Limb (tissue), 2 donors: ENCODE results near the gene CDK4.
"Not testable (repeated sequence)": the region's sequence is repeated elsewhere in the genome, so short reads cannot be mapped to it uniquely, and the experiment has no call there.

Experiments used
- DNase-seq, 2 donors: peaks; one replicate each; pipeline ENCODE4 v3.0.0-alpha.2; 2016; ENCODE audit errors: extremely low spot score in 2 of 2

The CDK4 gene

DNA sequence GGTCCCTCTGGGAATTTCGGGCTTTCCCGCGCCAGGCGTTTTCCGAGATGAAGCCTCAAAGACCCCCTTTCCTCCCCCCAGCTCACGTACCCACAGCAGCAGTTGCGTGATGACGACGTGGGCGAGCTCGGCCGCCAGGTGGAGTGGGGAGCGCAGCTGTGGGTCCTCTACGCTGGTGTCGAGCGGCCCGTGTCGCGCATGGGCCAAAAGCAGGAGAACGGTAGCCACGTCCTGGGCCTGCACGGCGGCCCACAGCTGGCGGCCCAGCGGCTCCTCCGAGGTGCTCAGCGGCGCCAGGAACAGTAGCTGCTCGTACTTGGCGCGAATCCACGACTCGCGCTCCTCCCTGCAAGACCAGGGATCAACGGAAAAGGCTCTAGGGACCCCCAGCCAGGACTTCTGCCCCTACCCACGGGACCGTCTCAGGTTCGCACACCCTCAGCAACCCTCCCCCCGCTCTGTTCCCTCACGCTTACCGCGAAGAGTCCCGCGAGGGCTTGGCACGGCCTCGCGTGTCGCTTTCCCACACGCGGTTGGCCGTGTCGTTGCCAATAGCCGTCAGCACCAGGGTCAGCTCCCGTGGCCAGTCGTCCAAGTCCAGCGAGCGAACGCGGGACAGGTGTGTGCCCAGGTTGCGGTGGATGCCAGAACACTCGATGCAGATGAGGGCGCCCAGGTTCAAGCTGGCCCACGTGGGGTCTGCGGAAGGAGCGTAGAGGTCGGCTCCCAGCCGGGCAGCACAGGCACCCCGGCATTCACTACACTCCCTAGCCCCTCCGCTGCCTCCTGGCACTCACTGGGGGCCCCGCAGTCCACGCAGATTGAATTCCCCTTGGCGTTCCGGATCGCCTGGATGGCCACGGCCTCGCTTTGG is 25.0 kb downstream of the CDK4 start:
- DNase-seq = peak; percentile 10 to 64

DNA sequence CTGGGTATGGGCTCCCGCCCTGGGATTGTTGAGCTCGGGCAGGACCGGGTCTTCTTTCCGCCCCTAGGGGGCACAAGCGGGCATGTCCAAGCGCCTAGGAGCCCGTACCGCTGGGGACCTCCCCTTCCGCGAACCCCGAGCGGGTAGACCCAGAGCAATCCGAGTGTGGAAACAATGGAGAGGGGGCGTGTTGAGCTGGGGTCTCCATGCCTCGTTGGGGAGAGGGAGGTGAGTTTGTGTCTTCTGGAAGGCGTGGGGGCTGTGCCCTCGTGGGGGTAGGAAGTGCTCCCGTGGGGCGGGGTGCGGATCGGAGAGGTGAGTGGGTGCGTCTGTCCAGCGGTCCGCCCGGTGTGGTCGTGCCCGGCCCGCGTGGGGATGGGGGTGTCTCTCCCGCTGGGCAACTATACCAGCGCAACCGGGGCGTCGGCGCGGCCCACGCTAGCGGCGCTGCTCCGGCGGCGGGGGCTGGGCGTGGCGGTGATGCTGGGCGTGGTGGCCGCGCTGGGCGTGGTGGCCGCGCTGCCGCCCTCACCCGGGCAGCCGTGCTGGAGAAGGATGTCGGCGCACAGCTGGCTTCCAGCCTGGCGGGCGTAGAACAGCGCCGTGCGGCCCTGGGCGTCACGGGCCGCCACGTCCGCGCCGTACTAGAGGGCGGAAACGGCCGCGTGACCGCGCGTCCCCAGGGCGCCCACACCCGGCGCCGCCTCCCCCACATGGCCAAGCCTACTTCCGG is 25.8 kb downstream of the CDK4 start:
- DNase-seq = peak; percentile 62 to 81

DNA sequence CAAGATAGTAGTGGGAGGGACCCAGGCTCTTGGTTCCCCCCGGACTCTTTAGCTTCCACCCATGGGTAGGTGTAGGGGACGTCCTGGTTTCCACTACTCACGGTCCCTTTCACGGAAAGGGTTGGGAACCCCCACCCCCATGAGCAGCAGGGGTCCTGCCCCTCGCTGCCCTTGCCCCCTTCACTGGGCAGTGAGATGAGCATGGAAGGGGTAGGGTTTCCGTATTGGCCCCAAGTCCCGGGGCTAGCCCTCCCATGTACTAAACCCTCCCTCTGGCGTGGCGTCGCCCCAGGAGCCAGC is 26.3 kb downstream of the CDK4 start:
- no peak for DNase-seq

DNA sequence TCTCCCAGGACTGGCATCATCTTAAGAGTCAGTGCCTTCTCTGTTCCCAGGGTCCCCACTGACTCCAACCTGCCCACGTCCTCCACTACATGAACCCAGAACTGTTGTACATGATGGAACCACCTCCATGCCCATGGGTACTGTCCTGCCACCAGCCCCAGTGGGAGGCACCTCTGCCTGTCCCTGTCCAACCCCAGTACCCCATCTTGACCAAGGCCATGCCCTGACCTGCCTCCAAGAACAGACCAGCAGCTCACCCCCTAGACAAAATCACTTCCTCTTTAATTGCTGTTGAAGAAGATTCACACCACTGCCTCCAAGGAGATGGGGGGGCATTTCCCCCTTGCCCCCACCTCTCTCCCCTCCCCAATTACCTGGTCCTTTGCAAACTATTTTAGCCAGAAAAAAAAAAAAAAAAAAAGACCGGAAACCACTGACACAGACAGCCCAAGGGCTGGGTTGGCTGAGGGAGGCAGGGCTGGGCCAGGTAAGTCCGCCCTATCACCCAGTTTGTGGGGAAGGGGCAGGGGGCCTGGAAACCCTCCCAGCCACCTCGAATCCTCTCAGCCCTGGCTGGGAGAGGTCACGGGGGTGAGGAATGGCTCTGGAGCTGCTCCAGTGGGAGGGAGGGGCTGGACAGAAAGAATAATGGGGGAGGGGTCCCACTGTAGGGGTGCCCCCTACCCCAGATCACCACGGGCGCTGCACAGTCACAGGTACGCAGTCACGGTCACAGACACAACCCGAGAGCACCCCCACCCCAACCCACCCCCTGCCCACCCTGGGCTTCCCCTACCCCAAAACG is 27.0 kb downstream of the CDK4 start:
- no peak for DNase-seq

DNA sequence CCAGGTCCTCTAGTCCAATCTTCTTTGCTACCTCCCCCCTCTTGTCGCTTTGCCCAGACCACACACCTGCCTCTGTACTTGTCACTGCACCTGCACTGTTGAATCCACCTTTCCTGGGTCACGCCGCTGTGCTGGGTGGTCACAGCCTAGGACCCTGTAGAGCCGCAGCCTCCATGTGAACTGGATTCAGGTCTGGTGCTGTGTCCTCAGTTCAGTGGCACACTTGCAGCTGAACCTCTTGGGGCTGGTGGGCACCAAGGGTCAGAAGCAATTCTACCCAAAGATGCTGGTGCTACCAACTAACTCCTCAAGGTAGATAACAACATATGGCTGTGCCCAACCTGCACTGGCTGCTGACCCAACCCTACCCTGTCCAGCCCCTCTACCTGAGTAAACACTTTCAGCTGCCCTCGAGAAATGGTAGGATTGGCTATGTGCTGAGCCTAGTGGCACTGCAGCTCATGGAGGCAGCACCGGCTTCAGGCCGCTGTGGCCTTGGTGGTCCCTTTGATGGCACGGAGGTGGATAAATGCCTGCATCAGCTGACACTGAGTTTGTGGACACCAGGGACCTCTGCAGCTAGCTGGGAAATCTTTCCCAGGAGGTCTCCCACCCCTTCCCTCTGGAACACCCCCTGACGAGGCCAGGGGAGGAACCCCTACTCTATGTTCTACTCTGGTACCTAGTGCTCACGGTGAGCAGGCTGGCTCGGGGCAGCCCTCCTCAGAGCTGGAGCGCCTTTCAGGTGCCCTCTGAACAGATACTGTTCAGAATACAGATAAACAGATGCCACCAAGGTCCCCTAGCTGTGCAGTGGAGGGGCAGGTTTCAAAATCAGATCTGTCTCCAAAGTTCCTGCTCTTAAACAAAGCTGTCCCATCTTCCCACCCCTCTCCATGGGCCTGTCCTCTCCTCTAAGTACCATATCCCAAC is 27.8 kb downstream of the CDK4 start:
- DNase-seq = no peak

DNA sequence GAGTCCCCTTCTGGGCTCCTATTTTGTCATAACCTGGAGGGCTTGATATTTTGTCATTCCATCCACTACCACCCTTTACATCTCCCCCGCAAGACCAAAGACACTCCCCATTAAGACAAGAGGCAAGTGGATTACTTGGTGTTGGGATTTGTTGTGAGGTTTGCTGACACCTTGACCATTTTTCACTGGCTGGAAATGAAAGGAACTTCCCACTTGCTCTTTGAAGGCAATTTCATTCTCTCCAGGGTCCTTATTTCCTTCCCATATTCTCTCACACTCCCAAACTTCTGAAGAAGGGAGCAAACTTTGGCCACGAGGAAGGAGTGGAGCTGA is 28.5 kb downstream of the CDK4 start:
- no peak for DNase-seq

DNA sequence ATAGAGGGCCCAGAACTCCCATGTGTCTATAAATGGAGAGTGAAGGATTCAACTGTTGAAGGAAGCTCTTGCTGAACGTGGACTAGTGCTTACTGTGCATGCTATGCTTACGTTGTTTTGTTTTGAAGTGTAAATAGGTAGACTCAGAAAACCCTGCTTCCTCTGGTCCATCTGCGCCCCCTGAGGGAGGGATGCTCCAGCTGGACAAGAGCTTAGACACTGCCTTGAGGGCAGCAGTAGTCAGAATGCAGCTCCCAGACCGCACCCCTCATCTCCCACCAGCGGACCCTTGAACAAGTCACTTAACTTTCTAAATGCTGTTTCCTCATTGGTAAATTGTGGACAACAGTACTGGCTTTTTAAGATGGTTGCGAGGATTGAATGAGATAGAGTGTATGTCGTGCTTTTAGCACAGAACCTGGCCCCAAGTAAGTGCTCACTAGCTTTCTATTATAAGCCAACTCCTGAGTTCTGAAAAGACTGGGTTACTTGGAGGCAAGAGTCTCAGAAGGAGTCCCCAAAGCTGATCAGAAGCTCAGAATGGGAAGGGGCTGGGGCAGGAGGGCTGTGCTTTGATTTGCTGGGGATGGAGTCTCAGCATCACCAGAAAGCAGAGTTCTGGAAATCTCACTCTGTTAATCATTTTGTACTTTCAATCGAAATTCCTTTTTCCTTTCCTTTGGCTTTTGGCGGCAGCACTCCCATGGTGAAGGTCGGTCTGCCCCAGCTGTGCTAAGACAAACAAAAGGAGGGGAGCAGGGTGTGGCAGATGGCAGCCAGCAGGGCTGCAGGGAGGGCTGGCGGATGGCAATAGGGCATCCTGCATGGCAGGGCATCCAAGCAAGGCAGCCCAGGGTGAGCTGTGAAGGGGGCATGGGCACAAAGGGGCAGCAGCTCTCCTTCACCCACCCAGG is 29.1 kb downstream of the CDK4 start:
- DNase-seq = no peak

DNA sequence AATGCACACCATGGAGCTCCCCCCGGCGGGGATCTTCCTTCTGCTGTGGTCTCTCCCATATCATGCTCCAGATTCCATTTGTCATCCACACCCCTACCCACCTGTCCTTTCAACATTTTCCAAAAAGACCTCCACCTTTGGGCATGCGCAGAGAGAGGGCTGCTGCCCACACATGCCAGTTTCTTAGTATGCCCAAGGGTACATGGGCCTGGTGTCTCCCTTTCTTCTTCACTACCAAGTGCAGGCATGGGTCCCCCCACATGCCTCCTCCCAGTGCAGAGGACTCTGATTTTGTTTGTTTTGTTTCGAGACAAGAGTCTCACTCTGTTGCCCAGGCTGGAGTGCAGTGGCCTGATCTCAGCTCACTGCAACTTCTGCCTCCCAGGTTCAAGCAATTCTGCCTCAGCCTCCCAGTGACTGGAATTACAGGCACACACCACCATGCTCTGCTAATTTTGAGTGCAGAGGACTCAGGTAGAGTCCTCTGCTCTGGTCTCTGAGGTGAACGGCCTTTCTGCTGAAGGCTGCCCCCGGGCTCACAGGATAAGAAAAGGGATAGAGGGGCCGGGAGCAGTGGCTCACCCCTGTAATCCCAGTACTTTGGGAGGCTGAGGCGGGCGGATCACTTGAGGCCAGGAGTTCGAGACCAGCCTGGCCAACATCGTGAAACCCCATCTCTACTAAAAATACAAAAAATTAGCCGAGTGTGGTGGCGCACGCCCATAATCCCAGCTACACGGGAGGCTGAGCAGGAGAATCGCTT is 30.1 kb downstream of the CDK4 start:
- DNase-seq = not testable (repeated sequence)

DNA sequence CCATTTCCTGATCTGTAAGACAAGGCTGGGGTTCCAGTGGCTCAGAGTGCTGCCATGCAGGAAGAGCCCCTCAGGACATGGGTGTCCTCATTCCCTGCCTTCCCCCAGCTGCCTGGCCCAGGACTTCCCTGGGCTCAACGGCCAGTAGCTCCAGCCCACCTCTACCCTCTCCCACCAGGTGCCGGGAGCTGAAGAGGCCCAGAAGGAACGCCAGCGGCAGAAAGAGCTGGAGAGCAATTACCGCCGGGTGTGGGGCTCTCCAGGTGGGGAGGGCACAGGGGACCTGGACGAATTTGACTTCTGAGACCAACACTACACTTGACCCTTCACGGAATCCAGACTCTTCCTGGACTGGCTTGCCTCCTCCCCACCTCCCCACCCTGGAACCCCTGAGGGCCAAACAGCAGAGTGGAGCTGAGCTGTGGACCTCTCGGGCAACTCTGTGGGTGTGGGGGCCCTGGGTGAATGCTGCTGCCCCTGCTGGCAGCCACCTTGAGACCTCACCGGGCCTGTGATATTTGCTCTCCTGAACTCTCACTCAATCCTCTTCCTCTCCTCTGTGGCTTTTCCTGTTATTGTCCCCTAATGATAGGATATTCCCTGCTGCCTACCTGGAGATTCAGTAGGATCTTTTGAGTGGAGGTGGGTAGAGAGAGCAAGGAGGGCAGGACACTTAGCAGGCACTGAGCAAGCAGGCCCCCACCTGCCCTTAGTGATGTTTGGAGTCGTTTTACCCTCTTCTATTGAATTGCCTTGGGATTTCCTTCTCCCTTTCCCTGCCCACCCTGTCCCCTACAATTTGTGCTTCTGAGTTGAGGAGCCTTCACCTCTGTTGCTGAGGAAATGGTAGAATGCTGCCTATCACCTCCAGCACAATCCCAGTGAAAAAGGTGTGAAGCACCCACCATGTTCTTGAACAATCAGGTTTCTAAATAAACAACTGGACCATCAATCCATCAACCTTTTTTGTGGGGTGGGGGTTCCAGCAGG is 31.2 kb downstream of the CDK4 start:
- no peak for DNase-seq

DNA sequence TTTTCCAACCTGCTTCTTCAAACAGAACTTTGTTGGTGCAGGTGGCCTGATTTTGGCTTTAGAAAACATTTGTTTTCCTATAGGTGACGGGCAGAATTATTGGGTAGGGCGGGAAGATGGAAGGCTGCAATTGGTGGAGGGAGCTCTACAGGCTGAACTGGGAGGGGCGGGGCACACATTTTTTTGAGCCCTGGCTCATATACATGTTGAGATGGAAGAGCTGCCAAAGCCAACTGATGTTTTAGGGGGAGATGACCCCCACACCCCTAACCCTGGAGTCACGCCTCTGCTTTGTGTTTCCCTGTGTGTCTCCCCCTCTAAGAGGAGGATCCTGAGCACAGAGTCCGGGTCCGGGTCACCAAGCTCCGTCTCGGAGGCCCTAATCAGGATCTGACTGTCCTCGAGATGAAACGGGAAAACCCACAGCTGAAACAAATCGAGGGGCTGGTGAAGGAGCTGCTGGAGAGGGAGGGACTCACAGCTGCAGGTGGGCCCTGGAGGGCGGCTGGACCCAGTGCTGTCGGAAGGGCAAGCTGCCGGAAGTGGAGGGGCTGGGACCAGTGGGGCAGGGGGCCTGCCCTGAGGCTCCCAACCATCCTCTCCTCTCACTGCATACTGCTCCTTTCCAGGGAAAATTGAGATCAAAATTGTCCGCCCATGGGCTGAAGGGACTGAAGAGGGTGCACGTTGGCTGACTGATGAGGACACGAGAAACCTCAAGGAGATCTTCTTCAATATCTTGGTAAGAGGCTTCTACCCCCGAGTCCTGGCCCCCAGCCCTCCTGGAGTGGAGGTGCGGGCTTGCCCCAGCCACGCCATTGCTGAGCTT is 32.1 kb downstream of the CDK4 start:
- no peak for DNase-seq

DNA sequence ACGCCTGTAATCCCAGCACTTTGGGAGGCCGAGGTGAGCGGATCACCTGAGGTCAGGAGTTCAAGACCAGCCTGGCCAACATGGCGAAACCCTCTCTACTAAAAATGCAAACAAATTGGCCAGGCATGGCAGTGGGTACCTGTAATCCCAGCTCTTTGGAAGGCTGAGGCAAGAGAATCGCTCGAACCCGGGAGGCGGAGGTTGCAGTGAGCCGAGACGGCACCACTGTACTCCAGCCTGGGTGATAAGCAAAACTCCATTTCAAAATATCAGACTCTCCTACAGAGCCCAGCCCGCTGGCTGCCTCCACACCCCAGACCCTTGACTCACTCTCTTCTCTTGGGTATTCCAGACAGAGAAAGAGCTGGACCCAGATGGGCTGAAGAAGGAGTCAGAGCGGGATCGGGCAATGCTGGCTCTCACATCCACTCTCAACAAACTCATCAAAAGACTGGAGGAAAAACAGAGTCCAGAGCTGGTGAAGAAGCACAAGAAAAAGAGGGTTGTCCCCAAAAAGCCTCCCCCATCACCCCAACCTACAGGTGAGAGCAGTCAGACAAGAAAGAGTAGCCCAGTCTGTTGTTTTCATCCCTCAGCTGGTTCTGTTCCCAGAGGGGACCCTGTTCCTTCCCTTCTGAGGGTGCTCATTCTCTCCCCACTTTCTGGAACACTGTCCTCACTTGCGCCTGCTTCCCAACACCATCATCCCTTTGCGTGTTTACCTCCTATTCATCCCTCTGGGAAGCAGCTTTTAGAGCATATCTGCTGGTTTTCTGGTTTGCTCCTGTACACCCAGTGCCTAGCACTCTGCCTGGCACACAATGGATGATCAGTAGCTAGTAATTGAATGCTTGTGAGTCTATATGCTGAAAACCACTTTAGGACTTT is 33.2 kb downstream of the CDK4 start:
- DNase-seq = no peak

DNA sequence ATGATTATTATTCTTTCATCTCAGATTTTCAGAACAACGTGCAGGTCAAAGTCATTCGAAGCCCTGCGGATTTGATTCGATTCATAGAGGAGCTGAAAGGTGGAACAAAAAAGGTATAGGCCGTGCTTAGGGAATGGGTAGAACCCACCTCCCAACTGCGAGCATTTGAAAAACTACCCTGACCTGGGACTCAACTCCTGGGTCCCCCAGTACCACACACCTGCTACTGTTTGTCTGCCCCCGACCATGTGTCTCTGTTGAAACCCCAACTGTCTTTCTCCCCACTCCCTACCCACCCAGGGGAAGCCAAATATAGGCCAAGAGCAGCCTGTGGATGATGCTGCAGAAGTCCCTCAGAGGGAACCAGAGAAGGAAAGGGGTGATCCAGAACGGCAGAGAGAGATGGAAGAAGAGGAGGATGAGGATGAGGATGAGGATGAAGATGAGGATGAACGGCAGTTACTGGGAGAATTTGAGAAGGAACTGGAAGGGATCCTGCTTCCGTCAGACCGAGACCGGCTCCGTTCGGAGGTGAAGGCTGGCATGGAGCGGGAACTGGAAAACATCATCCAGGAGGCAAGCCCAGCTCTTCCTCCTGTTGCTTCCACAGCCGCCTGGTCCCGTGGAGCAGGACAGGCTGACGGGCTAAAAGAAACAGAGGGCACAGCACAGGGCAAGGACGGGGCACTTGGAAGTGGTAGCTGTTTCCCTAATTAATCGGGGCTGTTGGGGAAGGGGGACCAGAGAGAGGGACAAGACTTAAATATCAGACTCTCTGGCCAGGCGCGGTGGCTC is 34.1 kb downstream of the CDK4 start:
- no peak for DNase-seq

DNA sequence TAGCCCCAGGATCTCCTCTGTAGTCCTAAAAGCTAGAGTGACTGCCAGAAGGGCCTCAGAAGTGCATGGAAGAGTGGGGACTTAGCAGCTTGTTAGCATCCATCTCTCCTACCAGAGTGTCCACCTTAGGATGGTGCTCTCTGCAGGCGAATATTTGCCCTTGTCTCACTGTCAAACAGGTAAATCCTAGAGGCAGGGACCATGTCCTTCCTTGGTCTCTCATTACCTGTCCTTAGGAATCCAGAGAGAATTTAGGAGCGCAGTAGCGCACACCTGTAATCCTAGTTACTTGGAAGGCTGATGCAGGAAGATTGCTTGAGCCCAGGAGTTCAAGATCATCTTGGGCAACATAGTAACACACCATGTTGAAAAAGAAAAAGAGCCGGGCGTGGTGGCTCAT is 35.0 kb downstream of the CDK4 start:
- no peak for DNase-seq

DNA sequence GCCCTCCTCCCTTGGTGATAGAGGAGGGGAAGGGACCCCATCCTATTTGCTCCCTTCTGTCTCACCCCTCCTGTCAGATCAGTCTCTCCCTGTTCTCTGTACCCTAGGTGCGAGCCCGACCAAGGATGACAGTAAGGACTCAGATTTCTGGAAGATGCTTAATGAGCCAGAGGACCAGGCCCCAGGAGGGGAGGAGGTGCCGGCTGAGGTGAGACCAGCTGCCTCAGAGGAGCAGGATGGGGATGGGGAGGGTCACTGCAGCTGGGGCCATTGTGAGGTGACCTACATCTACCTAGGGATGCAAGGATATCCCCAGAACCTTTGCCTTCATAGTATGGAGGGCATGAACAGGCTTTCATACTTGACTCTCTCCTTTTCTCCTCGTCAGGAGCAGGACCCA is 35.8 kb downstream of the CDK4 start:
- no peak for DNase-seq

DNA sequence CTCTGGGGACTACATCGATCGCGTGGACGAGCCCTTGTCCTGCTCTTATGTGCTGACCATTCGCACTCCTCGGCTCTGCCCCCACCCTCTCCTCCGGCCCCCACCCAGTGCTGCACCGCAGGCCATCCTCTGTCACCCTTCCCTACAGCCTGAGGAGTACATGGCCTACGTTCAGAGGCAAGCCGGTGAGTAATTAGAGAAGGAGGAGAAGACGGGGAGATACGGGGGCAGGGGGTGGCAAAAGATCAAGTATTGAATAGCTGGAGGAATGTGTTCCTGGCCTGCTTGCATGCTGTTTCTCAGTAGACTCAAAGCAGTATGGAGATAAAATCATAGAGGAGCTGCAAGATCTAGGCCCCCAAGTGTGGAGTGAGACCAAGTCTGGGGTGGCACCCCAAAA is 36.3 kb downstream of the CDK4 start:
- DNase-seq = no peak
